OCI-LY3 (cell line): Measurements from ENCODE around the gene CEACAM20.

Experiments used
- H2AFZ ChIP-seq: fragments of 200-600, 300-600 bp; shearing (Covaris generic); 2 replicates; pipeline ENCODE4 v1.6.0; 2014; ENCODE audit warnings: antibody characterized with exemption, low read depth, low read length
- H3K27ac ChIP-seq: fragments of 200-600, 300-600 bp; sonication (generic); 2 replicates; pipeline ENCODE4 v1.5.1; 2014; ENCODE audit warnings: mild to moderate bottlenecking, low read length, moderate library complexity, mixed read lengths
- H3K27me3 ChIP-seq: fragments of 200-600, 300-600 bp; sonication (generic); 2 replicates; pipeline ENCODE4 v1.6.1; 2014; ENCODE audit warnings: low read depth, low read length, mixed read lengths
- H3K36me3 ChIP-seq: fragments of 200-600, 300-600 bp; sonication (generic); replicated peaks from 2 replicates; pipeline ENCODE3; 2014; ENCODE audit warnings: low read depth, low read length, mixed read lengths
- H3K4me1 ChIP-seq: fragments of 300-600, 200-600 bp; sonication (generic); 2 replicates; pipeline ENCODE4 v1.6.1; 2014; ENCODE audit warnings: low read length, mixed read lengths
- H3K4me2 ChIP-seq: fragments of 200-600, 300-600 bp; sonication (generic); 2 replicates; pipeline ENCODE4 v1.6.1; 2014; ENCODE audit warnings: low read length, mixed read lengths
- H3K4me3 ChIP-seq: fragments of 300-600, 200-600 bp; sonication (generic); 2 replicates; pipeline ENCODE4 v1.5.1; 2014; ENCODE audit warnings: antibody characterized with exemption, mild to moderate bottlenecking, low read length, moderate library complexity
- H3K79me2 ChIP-seq: fragments of 300-600, 200-600 bp; shearing (Covaris generic); 2 replicates; pipeline ENCODE4 v1.6.1; 2014; ENCODE audit warnings: mild to moderate bottlenecking, low read length, mixed read lengths
- H3K9ac ChIP-seq: fragments of 300-600, 200-600 bp; shearing (Covaris generic); 2 replicates; pipeline ENCODE4 v1.6.0; 2014; ENCODE audit warnings: mild to moderate bottlenecking, low read length, moderate library complexity
- H3K9me3 ChIP-seq: fragments of 200-600, 300-600 bp; shearing (Covaris generic); 2 replicates; pipeline ENCODE4 v1.6.1; 2014; ENCODE audit warnings: low read length, mixed read lengths; ENCODE audit not compliant: insufficient read depth
- H4K20me1 ChIP-seq: fragments of 200-600, 300-600 bp; sonication (generic); 2 replicates; pipeline ENCODE4 v1.6.1; 2016; ENCODE audit warnings: low read length, mixed read lengths; ENCODE audit not compliant: insufficient read depth
- EZH2phosphoT487 ChIP-seq: fragments of 200-600 bp; shearing (Covaris generic); IDR thresholded peaks from 2 replicates; pipeline ENCODE4 v1.6.1; 2018; ENCODE audit warnings: antibody characterized with exemption, mixed run types, low read depth
- TF ChIP-seq, protein P1 (sequence below): fragments of 200-600, 300-600 bp; sonication (generic); IDR thresholded peaks from 2 replicates; pipeline ENCODE4 v1.5.1; 2014; ENCODE audit warnings: antibody characterized with exemption, low read length, low read depth

CEACAM20 gene

DNA sequence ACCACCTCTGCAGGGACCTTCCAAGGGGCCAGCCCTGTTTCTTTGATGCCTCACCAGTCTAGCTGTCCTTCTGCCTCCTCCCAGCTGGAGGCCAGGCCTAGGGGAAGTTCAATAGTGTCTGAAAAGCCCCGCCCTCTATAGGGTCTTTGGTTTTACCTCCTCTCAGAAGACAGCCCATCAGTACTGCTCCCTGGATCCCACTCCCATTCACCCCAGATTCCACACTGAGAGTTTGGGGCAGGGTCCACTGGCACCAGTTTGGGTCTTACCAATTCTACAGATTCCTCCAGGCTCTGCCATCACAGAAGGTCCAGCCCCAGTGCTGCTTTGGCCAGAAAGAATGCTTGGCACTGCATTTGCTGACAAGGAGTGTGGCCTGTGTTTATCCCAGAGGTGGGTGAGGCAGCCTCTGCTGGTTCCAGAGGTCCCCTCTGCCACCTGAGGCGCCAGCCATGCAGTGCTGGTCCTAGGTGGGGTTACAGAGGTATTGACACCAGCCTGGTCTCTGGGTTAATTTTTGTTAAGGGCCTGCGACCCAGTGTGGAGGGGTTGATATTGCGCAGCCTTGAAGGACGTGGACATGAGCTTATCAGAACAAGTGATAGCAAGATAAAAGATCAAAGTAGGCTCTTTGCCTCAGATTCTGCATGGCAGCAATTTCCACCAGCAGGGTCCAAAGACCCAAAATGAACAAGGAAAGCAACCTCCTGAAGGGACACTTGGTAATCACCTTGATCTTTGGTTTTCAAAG, 42.5 kb upstream of the CEACAM20 start:
- Histone ChIP-seq H3K36me3 (no peaks in the 10 kb centered on the region), H3K9me3 (no peaks in the 10 kb centered on the region), H3K4me1 (no peaks in the 10 kb centered on the region), H3K4me2 (no peak overlapping the region), H4K20me1 (no peaks in the 10 kb centered on the region; the same call in 1 of the 2 replicates), H3K9ac (no peak overlapping the region), H2AFZ (no peak overlapping the region), H3K4me3 (no peak overlapping the region), H3K27me3 (peaks cover 29% of the 10 kb centered on the region), H3K79me2 (no peaks in the 10 kb centered on the region), H3K27ac (no peak overlapping the region)
- TF ChIP-seq, protein P1, sequence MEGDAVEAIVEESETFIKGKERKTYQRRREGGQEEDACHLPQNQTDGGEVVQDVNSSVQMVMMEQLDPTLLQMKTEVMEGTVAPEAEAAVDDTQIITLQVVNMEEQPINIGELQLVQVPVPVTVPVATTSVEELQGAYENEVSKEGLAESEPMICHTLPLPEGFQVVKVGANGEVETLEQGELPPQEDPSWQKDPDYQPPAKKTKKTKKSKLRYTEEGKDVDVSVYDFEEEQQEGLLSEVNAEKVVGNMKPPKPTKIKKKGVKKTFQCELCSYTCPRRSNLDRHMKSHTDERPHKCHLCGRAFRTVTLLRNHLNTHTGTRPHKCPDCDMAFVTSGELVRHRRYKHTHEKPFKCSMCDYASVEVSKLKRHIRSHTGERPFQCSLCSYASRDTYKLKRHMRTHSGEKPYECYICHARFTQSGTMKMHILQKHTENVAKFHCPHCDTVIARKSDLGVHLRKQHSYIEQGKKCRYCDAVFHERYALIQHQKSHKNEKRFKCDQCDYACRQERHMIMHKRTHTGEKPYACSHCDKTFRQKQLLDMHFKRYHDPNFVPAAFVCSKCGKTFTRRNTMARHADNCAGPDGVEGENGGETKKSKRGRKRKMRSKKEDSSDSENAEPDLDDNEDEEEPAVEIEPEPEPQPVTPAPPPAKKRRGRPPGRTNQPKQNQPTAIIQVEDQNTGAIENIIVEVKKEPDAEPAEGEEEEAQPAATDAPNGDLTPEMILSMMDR, result no peak
- TF ChIP-seq EZH2phosphoT487, result no peak

DNA sequence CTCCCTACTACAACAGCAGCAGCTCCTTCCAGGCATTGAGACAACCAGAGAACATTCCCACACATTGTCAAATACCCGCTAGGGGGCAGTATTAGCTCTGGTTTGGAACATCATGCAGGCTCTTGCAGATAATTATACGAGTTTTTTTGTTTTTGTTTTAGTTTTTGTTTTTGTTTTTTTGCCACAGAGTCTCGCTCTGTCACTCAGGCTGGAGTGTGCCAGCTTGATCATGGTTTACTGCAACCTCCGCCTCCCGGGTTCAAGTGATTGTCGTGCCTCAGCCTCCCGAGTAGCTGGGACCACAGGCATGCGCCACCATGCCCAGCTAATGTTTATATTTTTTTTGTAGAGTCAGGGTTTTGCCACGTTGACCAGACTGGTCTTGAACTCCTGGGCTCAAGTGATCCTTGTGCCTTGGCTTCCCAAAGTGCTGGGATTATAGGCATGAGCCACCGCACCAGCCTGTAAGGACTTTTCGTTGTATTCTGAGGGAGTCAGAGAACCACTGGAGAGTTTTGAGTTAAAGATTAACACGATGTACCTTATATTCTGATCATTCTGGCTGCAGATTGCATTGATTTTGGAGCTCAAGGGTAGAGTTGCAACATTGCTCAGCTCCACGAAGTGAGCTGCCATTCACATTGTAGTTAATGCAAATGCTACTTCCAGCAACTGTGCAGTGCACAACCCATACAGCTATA, 41.7 kb upstream of the CEACAM20 start:
- H3K4me3 ChIP-seq, result no peak overlapping the region
- no peak overlapping the region for H3K4me2 ChIP-seq
- H3K79me2 ChIP-seq, result no peaks in the 10 kb centered on the region
- H3K9me3 ChIP-seq, result no peaks in the 10 kb centered on the region
- H3K27me3 ChIP-seq, result peaks cover 34% of the 10 kb centered on the region
- no peaks in the 10 kb centered on the region for H3K4me1 ChIP-seq
- no peaks in the 10 kb centered on the region; the same call in 1 of the 2 replicates for H4K20me1 ChIP-seq
- TF ChIP-seq, protein P1, result peak; percentile 90
- no peak for TF ChIP-seq EZH2phosphoT487
- no peak overlapping the region for H3K9ac ChIP-seq
- no peak overlapping the region for H2AFZ ChIP-seq
- no peak overlapping the region for H3K27ac ChIP-seq
- no peaks in the 10 kb centered on the region for H3K36me3 ChIP-seq

DNA sequence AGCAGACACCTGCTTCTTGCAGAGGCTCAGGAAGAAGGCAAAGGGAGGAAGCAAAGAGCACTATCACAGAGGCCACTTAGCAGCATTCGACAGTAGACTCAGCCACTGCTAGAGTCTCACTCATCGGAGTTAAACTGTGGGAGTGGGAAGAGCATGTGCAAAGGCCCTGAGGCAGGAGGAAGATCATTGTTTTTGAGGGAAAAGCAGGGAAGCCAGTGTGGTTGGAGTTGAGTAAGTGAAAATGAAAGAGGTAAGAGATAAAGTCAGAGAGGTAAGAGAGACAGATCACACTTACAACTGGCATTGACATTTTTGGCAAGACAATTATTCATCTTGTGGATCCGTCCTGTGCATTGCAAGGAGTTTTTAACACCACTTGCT, 41.1 kb upstream of the CEACAM20 start:
- H3K4me1 ChIP-seq, result no peaks in the 10 kb centered on the region
- H2AFZ ChIP-seq, result no peak overlapping the region
- no peaks in the 10 kb centered on the region for H3K9me3 ChIP-seq
- no peaks in the 10 kb centered on the region; the same call in 1 of the 2 replicates for H4K20me1 ChIP-seq
- no peak overlapping the region for H3K27ac ChIP-seq
- H3K9ac ChIP-seq, result no peak overlapping the region
- no peak overlapping the region for H3K4me2 ChIP-seq
- H3K79me2 ChIP-seq, result no peaks in the 10 kb centered on the region
- TF ChIP-seq, protein P1, result no peak
- TF ChIP-seq EZH2phosphoT487, result no peak
- H3K4me3 ChIP-seq, result no peak overlapping the region
- peaks cover 34% of the 10 kb centered on the region for H3K27me3 ChIP-seq
- no peaks in the 10 kb centered on the region for H3K36me3 ChIP-seq

DNA sequence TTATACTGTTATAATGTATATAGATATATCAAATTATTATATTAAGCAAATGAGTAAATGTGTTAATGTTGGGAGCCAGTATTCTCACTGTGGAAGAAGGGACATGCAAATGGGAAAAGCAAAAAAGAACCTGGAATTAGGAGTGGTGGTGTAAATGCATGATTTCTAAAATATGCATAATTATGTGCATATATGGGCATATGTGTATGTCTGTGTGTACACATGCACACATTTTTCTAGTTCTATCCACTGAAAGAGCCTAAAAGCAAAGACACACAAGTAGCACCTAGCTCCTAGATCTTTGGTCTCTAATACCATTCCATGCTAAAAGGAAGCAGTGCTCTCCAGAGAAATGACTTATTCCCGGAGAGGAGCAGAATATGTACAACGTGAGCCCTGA, 38.3 kb upstream of the CEACAM20 start:
- no peaks in the 10 kb centered on the region for H3K36me3 ChIP-seq
- H2AFZ ChIP-seq, result no peak overlapping the region
- H3K27me3 ChIP-seq, result peaks cover 17% of the 10 kb centered on the region; the same call in 1 of the 2 replicates
- H3K27ac ChIP-seq, result no peak overlapping the region
- no peaks in the 10 kb centered on the region for H3K79me2 ChIP-seq
- TF ChIP-seq, protein P1, result no peak
- no peak for TF ChIP-seq EZH2phosphoT487
- H3K9me3 ChIP-seq, result no peaks in the 10 kb centered on the region
- H3K4me3 ChIP-seq, result no peak overlapping the region
- H3K4me1 ChIP-seq, result no peaks in the 10 kb centered on the region
- no peaks in the 10 kb centered on the region; the same call in 1 of the 2 replicates for H4K20me1 ChIP-seq
- no peak overlapping the region for H3K4me2 ChIP-seq
- no peak overlapping the region for H3K9ac ChIP-seq
